ENCODE data around the gene KRT12. TPM values are rescaled to one million over a fixed set of nuclear protein-coding genes. Genes with fewer than 3 reads are reported as not detected.

The KRT12 gene
- total and polyA plus RNA-seq, 9 donors: not detected

DNA sequence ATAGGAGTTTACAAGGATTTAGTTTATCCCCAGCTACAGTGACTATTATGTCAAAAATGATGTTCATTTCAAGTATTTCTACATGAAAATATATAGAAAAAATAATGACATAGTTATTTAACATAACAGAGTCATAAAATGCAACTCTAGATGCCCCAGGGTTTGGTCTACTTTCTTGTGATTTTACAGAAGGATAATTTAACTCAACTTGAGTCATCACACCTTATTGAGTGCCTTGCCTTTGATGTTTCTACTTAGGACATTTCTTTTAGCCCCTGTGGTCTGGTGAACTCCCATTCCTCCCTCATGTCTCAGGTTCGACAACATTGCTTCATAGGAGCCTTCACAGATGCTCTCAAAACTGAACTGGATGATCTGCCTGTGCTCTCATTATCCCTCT is 16.0 kb upstream of the KRT12 start:
- 72 to 87% (median 84%) methylated on average over 1 of the region's 1 CpG for WGBS, 3 donors
- no peak overlapping the region for H3K4me3 ChIP-seq
- H3K4me1 ChIP-seq (ENCODE audit: insufficient read depth): no peaks in the 10 kb centered on the region
- no peaks in the 10 kb centered on the region for H3K27me3 ChIP-seq
- H3K36me3 ChIP-seq: no peaks in the 10 kb centered on the region
- DNase-seq: no peak
- H3K9me3 ChIP-seq: no peaks in the 10 kb centered on the region
- intact Hi-C loops (cut with DNase I): no loop called here
- TF ChIP-seq EP300 (IDR thresholded peaks at IDR 0.05) (no peak), POLR2A (IDR thresholded peaks at IDR 0.05) (no peak)
- TF ChIP-seq, protein P1, sequence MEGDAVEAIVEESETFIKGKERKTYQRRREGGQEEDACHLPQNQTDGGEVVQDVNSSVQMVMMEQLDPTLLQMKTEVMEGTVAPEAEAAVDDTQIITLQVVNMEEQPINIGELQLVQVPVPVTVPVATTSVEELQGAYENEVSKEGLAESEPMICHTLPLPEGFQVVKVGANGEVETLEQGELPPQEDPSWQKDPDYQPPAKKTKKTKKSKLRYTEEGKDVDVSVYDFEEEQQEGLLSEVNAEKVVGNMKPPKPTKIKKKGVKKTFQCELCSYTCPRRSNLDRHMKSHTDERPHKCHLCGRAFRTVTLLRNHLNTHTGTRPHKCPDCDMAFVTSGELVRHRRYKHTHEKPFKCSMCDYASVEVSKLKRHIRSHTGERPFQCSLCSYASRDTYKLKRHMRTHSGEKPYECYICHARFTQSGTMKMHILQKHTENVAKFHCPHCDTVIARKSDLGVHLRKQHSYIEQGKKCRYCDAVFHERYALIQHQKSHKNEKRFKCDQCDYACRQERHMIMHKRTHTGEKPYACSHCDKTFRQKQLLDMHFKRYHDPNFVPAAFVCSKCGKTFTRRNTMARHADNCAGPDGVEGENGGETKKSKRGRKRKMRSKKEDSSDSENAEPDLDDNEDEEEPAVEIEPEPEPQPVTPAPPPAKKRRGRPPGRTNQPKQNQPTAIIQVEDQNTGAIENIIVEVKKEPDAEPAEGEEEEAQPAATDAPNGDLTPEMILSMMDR (IDR thresholded peaks at IDR 0.05): no peak
- no peak overlapping the region for H3K27ac ChIP-seq

DNA sequence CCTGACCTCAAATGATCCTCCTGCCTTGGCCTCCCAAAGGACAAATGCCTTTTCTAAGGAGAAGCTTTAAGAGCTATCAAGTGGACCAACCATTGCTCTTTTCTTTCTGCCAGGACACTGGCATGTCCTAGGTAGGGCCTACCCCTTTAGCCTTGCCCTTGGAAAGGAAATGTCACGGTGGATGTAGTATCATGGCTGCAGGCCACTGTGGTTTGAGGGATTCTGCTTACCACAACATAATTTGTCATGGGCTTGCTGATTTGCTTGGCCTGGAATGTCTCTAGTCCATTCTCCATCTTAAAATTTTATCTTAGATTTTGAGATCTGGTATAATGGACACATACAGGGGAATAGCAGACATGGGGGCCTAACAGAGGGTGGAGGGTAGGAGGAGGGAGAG is 12.0 kb upstream of the KRT12 start:
- DNase-seq: no peak
- TF ChIP-seq POLR2A (IDR thresholded peaks at IDR 0.05): no peak
- no peaks in the 10 kb centered on the region for H3K27me3 ChIP-seq
- H3K36me3 ChIP-seq: no peaks in the 10 kb centered on the region
- intact Hi-C loops (cut with DNase I): no loop called here
- H3K9me3 ChIP-seq: no peaks in the 10 kb centered on the region
- 88 to 100% (median 92%) methylated on average over 1 of the region's 1 CpG for WGBS, 3 donors
- no peak overlapping the region for H3K4me3 ChIP-seq
- no peaks in the 10 kb centered on the region for H3K4me1 ChIP-seq (ENCODE audit: insufficient read depth)
- no peak overlapping the region for H3K27ac ChIP-seq

DNA sequence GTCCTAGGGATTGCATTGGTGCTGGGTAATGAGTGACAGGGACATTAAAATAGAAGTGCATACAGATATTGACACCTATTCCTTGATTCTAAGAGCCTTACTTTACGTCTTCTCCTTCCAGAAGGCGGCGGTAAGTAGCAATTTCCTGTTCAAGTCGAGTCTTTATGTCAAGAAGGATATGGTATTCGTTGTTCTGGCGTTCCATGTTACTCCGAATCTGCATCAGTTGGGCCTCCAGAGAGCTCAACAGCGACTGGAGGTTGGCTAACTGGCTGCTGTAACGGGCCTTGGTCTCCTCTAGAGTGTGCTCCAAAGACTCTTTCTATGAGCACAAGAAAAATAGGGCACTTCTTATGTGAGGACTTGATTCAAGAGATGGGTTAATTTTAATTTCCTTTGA is 11.0 kb upstream of the KRT12 start:
- TF ChIP-seq POLR2A (IDR thresholded peaks at IDR 0.05): no peak
- no peak for TF ChIP-seq EP300 (IDR thresholded peaks at IDR 0.05)
- TF ChIP-seq, protein P1 (IDR thresholded peaks at IDR 0.05): no peak
- 92 to 94% (median 93%) methylated on average over 9 of the region's 9 CpGs for WGBS, 3 donors
- no peaks in the 10 kb centered on the region for H3K4me1 ChIP-seq (ENCODE audit: insufficient read depth)
- H3K4me3 ChIP-seq: no peak overlapping the region
- no peak overlapping the region for H3K27ac ChIP-seq
- intact Hi-C loops (cut with DNase I): no loop called here
- H3K36me3 ChIP-seq: no peaks in the 10 kb centered on the region
- DNase-seq: no peak
- H3K9me3 ChIP-seq: no peaks in the 10 kb centered on the region
- H3K27me3 ChIP-seq: no peaks in the 10 kb centered on the region

DNA sequence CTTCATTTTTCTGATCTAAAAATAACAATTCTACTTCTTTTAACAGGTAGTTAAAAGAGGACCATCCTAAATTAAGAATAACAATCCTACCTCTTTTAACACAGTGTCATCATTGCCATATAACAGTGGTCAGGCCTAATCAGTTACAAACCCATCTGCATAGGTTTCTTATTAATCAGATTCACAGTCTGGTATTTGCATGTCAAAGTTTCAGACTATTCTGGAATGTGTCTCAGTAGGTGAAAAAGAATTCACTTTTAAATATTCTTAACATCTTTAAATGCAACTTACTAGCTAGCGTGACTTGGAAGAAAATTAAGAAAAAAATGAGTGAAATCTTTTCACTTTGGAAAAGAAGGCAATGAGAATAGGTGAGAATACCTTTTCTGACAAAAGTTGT is 6.8 kb upstream of the KRT12 start:
- no peak overlapping the region for H3K4me3 ChIP-seq
- TF ChIP-seq EP300 (IDR thresholded peaks at IDR 0.05): no peak
- TF ChIP-seq POLR2A (IDR thresholded peaks at IDR 0.05): no peak
- TF ChIP-seq, protein P1 (IDR thresholded peaks at IDR 0.05): no peak
- no peak overlapping the region for H3K27ac ChIP-seq
- intact Hi-C loops (cut with DNase I): no loop called here
- H3K9me3 ChIP-seq: no peaks in the 10 kb centered on the region
- H3K27me3 ChIP-seq: no peaks in the 10 kb centered on the region
- no peaks in the 10 kb centered on the region for H3K36me3 ChIP-seq
- DNase-seq: no peak
- WGBS, 3 donors: 65 to 100% (median 75%) methylated on average over 1 of the region's 1 CpG
- no peaks in the 10 kb centered on the region for H3K4me1 ChIP-seq (ENCODE audit: insufficient read depth)

DNA sequence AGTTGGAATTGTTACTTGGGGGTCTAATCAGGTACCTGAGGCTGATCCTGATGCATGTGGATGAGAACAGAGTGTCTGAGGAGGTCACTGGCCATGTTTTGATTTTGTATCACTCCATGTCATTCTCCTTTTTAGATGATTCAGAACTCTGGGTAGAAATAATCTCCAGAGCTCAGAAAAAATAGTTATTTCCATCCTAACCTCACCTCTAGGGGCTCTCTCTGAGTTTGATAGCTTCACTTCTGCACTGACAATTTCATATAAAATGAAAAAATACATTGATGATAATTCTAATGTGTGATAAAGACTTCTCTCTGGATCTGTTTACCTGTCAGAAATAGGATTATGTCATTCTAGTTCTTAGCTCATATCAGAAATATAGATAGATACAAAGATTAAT is 6.2 kb upstream of the KRT12 start:
- Histone ChIP-seq H3K36me3 (no peaks in the 10 kb centered on the region), H3K27ac (no peak overlapping the region), H3K4me3 (no peak overlapping the region), H3K9me3 (no peaks in the 10 kb centered on the region), H3K4me1 (ENCODE audit: insufficient read depth) (no peaks in the 10 kb centered on the region), H3K27me3 (no peaks in the 10 kb centered on the region)
- TF ChIP-seq EP300 (IDR thresholded peaks at IDR 0.05) (no peak), POLR2A (IDR thresholded peaks at IDR 0.05) (no peak)
- TF ChIP-seq, protein P1 (IDR thresholded peaks at IDR 0.05): no peak
- no peak for DNase-seq
- intact Hi-C loops (cut with DNase I): no loop called here

All from ovary (tissue), 9 donors.